Activated B cell treated with CpG ODN at 0.5 μM for 24 hours (primary cell): ENCODE results near the gene LBHD2. TPM values are rescaled to one million over a fixed set of nuclear protein-coding genes. Genes with fewer than 3 reads are reported as not detected.

Experiments used
- ATAC-seq: fragments of 200-7000 bp; cut with Tn5 transposase; one replicate; pipeline ENCODE4 v1.10.0; 2021; ENCODE audit warnings: low read depth, mild to moderate bottlenecking, moderate library complexity
- CTCF ChIA-PET: fragments of 350-600 bp; sonication (Branson Sonifier 250); formaldehyde crosslinking; loops from one replicate; lab custom pipeline; 2021; ENCODE audit warnings: antibody characterized with exemption; lab: Charles Lee
- POLR2A ChIA-PET: fragments of 350-600 bp; sonication (Branson Sonifier 250); formaldehyde crosslinking; loops from one replicate; lab custom pipeline; 2021; ENCODE audit warnings: antibody characterized with exemption; lab: Charles Lee
- DNase-seq: peaks from one replicate; pipeline ENCODE4 v3.0.0; 2022
- H3K27ac Mint-ChIP-seq: one replicate; pipeline ENCODE4 v1.8.0; 2020; ENCODE audit warnings: mixed read lengths
- H3K27me3 Mint-ChIP-seq: one replicate; pipeline ENCODE4 v1.8.0; 2021; ENCODE audit warnings: mixed read lengths
- H3K36me3 Mint-ChIP-seq: one replicate; pipeline ENCODE4 v1.8.0; 2021; ENCODE audit warnings: low read depth, mixed read lengths
- H3K4me1 Mint-ChIP-seq: one replicate; pipeline ENCODE4 v1.8.0; 2021; ENCODE audit warnings: mixed read lengths
- H3K4me3 Mint-ChIP-seq: one replicate; pipeline ENCODE4 v1.8.0; 2020; ENCODE audit warnings: mild to moderate bottlenecking, mixed read lengths
- H3K9me3 Mint-ChIP-seq: one replicate; pipeline ENCODE4 v1.8.0; 2020; ENCODE audit warnings: mixed read lengths
- CTCF ChIP-seq: fragments of 200-600 bp; IDR thresholded peaks from one replicate; pipeline ENCODE4 v1.8.0; 2022; ENCODE audit warnings: antibody characterized with exemption, mild to moderate bottlenecking
- intact Hi-C: fragments of 100-400 bp; cut with micrococcal nuclease; formaldehyde crosslinking; loops from one replicate; pipeline ENCODE4 v1.15.1; 2024
- total RNA-seq: library from RNA; stranded (reverse); gene quantifications from 2 replicates; pipeline ENCODE4 v1.2.3, GENCODE V29; 2022

LBHD2 gene
- total RNA-seq, 1 donor from 2014 or later = not detected

GRCh38 chr14:103086771-103087342, 2.8 kb downstream of the LBHD2 start:
- intact Hi-C loops = no loop called here
- Mint-ChIP-seq H3K36me3 (no peaks in the 10 kb centered on the region), H3K9me3 (no peaks in the 10 kb centered on the region), H3K27me3 (peaks cover 14% of the 10 kb centered on the region), H3K4me3 (no peak overlapping the region), H3K27ac (no peak overlapping the region), H3K4me1 (peaks cover 6% of the 10 kb centered on the region)
- POLR2A ChIA-PET = interaction anchor here (0.6 to 0.8 kb wide), 2 partner anchors 10 to 166 kb away, joined by 3 read pairs; no protein-coding TSS in a partner anchor
- DNase-seq (no peak), ATAC-seq (no peak)
- TF ChIP-seq CTCF = no peak
- CTCF ChIA-PET = interaction anchor here (0.8 to 1.9 kb wide), 3 partner anchors 18 to 392 kb away, joined by 3 to 7 read pairs (median 3); no protein-coding TSS in a partner anchor

GRCh38 chr14:103087343-103087835, 3.4 kb downstream of the LBHD2 start:
- ATAC-seq (no peak), DNase-seq (no peak)
- intact Hi-C loops = no loop called here
- TF ChIP-seq CTCF = no peak
- ChIA-PET POLR2A (interaction anchor here (0.8 kb wide), 1 partner anchor 10 kb away, joined by 3 read pairs; no protein-coding TSS in a partner anchor), CTCF (interaction anchor here (0.8 to 1.9 kb wide), 3 partner anchors 17 to 393 kb away, joined by 3 to 7 read pairs (median 3); no protein-coding TSS in a partner anchor)
- no peaks in the 10 kb centered on the region for H3K9me3 Mint-ChIP-seq
- H3K36me3 Mint-ChIP-seq = no peaks in the 10 kb centered on the region
- H3K4me3 Mint-ChIP-seq = no peak overlapping the region
- no peak overlapping the region for H3K27ac Mint-ChIP-seq
- H3K4me1 Mint-ChIP-seq = peaks cover 8% of the 10 kb centered on the region
- H3K27me3 Mint-ChIP-seq = peaks cover 14% of the 10 kb centered on the region

- H3K4me1 Mint-ChIP-seq = peaks cover 8% of the 10 kb centered on the region
- ChIA-PET POLR2A (no interaction called here), CTCF (no interaction called here)
- TF ChIP-seq CTCF = no peak
- no peak overlapping the region for H3K27ac Mint-ChIP-seq
- H3K27me3 Mint-ChIP-seq = peaks cover 14% of the 10 kb centered on the region
- H3K36me3 Mint-ChIP-seq = no peaks in the 10 kb centered on the region
- H3K4me3 Mint-ChIP-seq = no peak overlapping the region
- intact Hi-C loops = no loop called here
- H3K9me3 Mint-ChIP-seq = no peaks in the 10 kb centered on the region
- no peak for DNase-seq
- ATAC-seq = no peak
Measured at GRCh38 chr14:103088921-103089320, 4.9 kb downstream of the LBHD2 start.

- H3K27ac Mint-ChIP-seq = no peak overlapping the region
Measured at GRCh38 chr14:103089386-103090335, 5.7 kb downstream of the LBHD2 start.

More at GRCh38 chr14:103089386-103090335, 5.7 kb downstream of the LBHD2 start:
- H3K36me3 Mint-ChIP-seq = no peaks in the 10 kb centered on the region
- ATAC-seq (no peak), DNase-seq (no peak)
- H3K27me3 Mint-ChIP-seq = peaks cover 11% of the 10 kb centered on the region
- peaks cover 8% of the 10 kb centered on the region for H3K4me1 Mint-ChIP-seq
- no peak overlapping the region for H3K4me3 Mint-ChIP-seq
- ChIA-PET CTCF (no interaction called here), POLR2A (no interaction called here)
- intact Hi-C loops = loop anchor here (2.0 kb wide), 1 partner anchor 15 kb away; no protein-coding TSS in a partner anchor
- TF ChIP-seq CTCF = no peak
- no peaks in the 10 kb centered on the region for H3K9me3 Mint-ChIP-seq
